ENCODE data around the gene DIAPH3.

The DIAPH3 gene

GRCh38 chr13:59689057-59689456 lies 474.7 kb downstream of the DIAPH3 start:
- H3K4me1 ChIP-seq (ENCODE audit: control insufficient read depth, insufficient read depth, low read length) = peaks cover 20% of the 10 kb centered on the region
- WGBS, 2 experiments = 0 to 32% methylated on average over 1 to 4 of the region's 4 CpGs
- no peak overlapping the region for H3K4me3 ChIP-seq (ENCODE audit: insufficient read depth, low read depth, low read length)
- no peaks in the 10 kb centered on the region for H3K36me3 ChIP-seq (ENCODE audit: control insufficient read depth, insufficient read depth, low read length)
- no peak overlapping the region for H3K27ac ChIP-seq (ENCODE audit: insufficient read depth, low read depth, low read length, poor library complexity, severe bottlenecking)
- no peaks in the 10 kb centered on the region for H3K27me3 ChIP-seq (ENCODE audit: control insufficient read depth, insufficient read depth, low read length, poor library complexity, severe bottlenecking)
- H3K9me3 ChIP-seq (ENCODE audit: control insufficient read depth, low read length) = no peaks in the 10 kb centered on the region

- no peaks in the 10 kb centered on the region for H3K27me3 ChIP-seq (ENCODE audit: control insufficient read depth, insufficient read depth, low read length, poor library complexity, severe bottlenecking)
- no peaks in the 10 kb centered on the region for H3K9me3 ChIP-seq (ENCODE audit: control insufficient read depth, low read length)
- 29 to 36% methylated on average over 2 of the region's 2 CpGs for whole genome bisulfite sequencing, 2 experiments
- no peaks in the 10 kb centered on the region for H3K36me3 ChIP-seq (ENCODE audit: control insufficient read depth, insufficient read depth, low read length)
- H3K4me1 ChIP-seq (ENCODE audit: control insufficient read depth, insufficient read depth, low read length) = peaks cover 21% of the 10 kb centered on the region
- no peak overlapping the region for H3K27ac ChIP-seq (ENCODE audit: insufficient read depth, low read depth, low read length, poor library complexity, severe bottlenecking)
- no peak overlapping the region for H3K4me3 ChIP-seq (ENCODE audit: insufficient read depth, low read depth, low read length)
These were observed 476.8 kb downstream of the DIAPH3 start for GRCh38 chr13:59686798-59687394.

- Histone ChIP-seq H3K4me1 (ENCODE audit: control insufficient read depth, insufficient read depth, low read length) (peaks cover 27% of the 10 kb centered on the region), H3K36me3 (ENCODE audit: control insufficient read depth, insufficient read depth, low read length) (no peaks in the 10 kb centered on the region), H3K27ac (ENCODE audit: insufficient read depth, low read depth, low read length, poor library complexity, severe bottlenecking) (no peak overlapping the region), H3K4me3 (ENCODE audit: insufficient read depth, low read depth, low read length) (no peak overlapping the region), H3K27me3 (ENCODE audit: control insufficient read depth, insufficient read depth, low read length, poor library complexity, severe bottlenecking) (no peaks in the 10 kb centered on the region), H3K9me3 (ENCODE audit: control insufficient read depth, low read length) (no peaks in the 10 kb centered on the region)
- 89 to 91% methylated on average over 5 of the region's 5 CpGs for WGBS, 2 experiments
These were observed 479.6 kb downstream of the DIAPH3 start for GRCh38 chr13:59684105-59684504.

GRCh38 chr13:59681636-59682311 lies 482.0 kb downstream of the DIAPH3 start:
- Histone ChIP-seq H3K9me3 (ENCODE audit: control insufficient read depth, low read length) (no peaks in the 10 kb centered on the region), H3K36me3 (ENCODE audit: control insufficient read depth, insufficient read depth, low read length) (no peaks in the 10 kb centered on the region), H3K27ac (ENCODE audit: insufficient read depth, low read depth, low read length, poor library complexity, severe bottlenecking) (no peak overlapping the region), H3K27me3 (ENCODE audit: control insufficient read depth, insufficient read depth, low read length, poor library complexity, severe bottlenecking) (no peaks in the 10 kb centered on the region), H3K4me1 (ENCODE audit: control insufficient read depth, insufficient read depth, low read length) (peaks cover 19% of the 10 kb centered on the region), H3K4me3 (ENCODE audit: insufficient read depth, low read depth, low read length) (no peak overlapping the region)
- WGBS, 2 experiments = no CpG with 5 or more reads among the region's 1 CpG

- Histone ChIP-seq H3K36me3 (ENCODE audit: control insufficient read depth, insufficient read depth, low read length) (no peaks in the 10 kb centered on the region), H3K27ac (ENCODE audit: insufficient read depth, low read depth, low read length, poor library complexity, severe bottlenecking) (no peak overlapping the region), H3K4me1 (ENCODE audit: control insufficient read depth, insufficient read depth, low read length) (peaks cover 16% of the 10 kb centered on the region), H3K9me3 (ENCODE audit: control insufficient read depth, low read length) (no peaks in the 10 kb centered on the region), H3K27me3 (ENCODE audit: control insufficient read depth, insufficient read depth, low read length, poor library complexity, severe bottlenecking) (no peaks in the 10 kb centered on the region), H3K4me3 (ENCODE audit: insufficient read depth, low read depth, low read length) (no peak overlapping the region)
- WGBS, 2 experiments = 84 to 87% methylated on average over 6 of the region's 7 CpGs
These were observed 483.2 kb downstream of the DIAPH3 start for GRCh38 chr13:59680429-59681024.

- Histone ChIP-seq H3K27ac (ENCODE audit: insufficient read depth, low read depth, low read length, poor library complexity, severe bottlenecking) (peak overlapping the region; percentile 16), H3K36me3 (ENCODE audit: control insufficient read depth, insufficient read depth, low read length) (no peaks in the 10 kb centered on the region), H3K4me3 (ENCODE audit: insufficient read depth, low read depth, low read length) (no peak overlapping the region), H3K27me3 (ENCODE audit: control insufficient read depth, insufficient read depth, low read length, poor library complexity, severe bottlenecking) (no peaks in the 10 kb centered on the region), H3K9me3 (ENCODE audit: control insufficient read depth, low read length) (no peaks in the 10 kb centered on the region), H3K4me1 (ENCODE audit: control insufficient read depth, insufficient read depth, low read length) (peaks cover 13% of the 10 kb centered on the region)
- 0 to 8% methylated on average over 1 of the region's 1 CpG for WGBS, 2 experiments
These were observed 484.5 kb downstream of the DIAPH3 start for GRCh38 chr13:59679254-59679653.

- H3K27me3 ChIP-seq (ENCODE audit: control insufficient read depth, insufficient read depth, low read length, poor library complexity, severe bottlenecking) = no peaks in the 10 kb centered on the region
- no peaks in the 10 kb centered on the region for H3K9me3 ChIP-seq (ENCODE audit: control insufficient read depth, low read length)
- H3K4me1 ChIP-seq (ENCODE audit: control insufficient read depth, insufficient read depth, low read length) = peaks cover 14% of the 10 kb centered on the region
- H3K36me3 ChIP-seq (ENCODE audit: control insufficient read depth, insufficient read depth, low read length) = no peaks in the 10 kb centered on the region
- no peak overlapping the region for H3K4me3 ChIP-seq (ENCODE audit: insufficient read depth, low read depth, low read length)
- 88% methylated on average over 5 of the region's 6 CpGs; no CpG with 5 or more reads in 1 of the 2 experiments for WGBS, 2 experiments
- no peak overlapping the region for H3K27ac ChIP-seq (ENCODE audit: insufficient read depth, low read depth, low read length, poor library complexity, severe bottlenecking)
These were observed 485.5 kb downstream of the DIAPH3 start for GRCh38 chr13:59677966-59678814.

- Histone ChIP-seq H3K4me3 (ENCODE audit: insufficient read depth, low read depth, low read length) (no peak overlapping the region), H3K4me1 (ENCODE audit: control insufficient read depth, insufficient read depth, low read length) (peaks cover 17% of the 10 kb centered on the region), H3K9me3 (ENCODE audit: control insufficient read depth, low read length) (no peaks in the 10 kb centered on the region), H3K27ac (ENCODE audit: insufficient read depth, low read depth, low read length, poor library complexity, severe bottlenecking) (no peak overlapping the region), H3K36me3 (ENCODE audit: control insufficient read depth, insufficient read depth, low read length) (no peaks in the 10 kb centered on the region), H3K27me3 (ENCODE audit: control insufficient read depth, insufficient read depth, low read length, poor library complexity, severe bottlenecking) (no peaks in the 10 kb centered on the region)
These were observed 486.3 kb downstream of the DIAPH3 start for GRCh38 chr13:59677430-59677829.

- Histone ChIP-seq H3K4me3 (ENCODE audit: insufficient read depth, low read depth, low read length) (no peak overlapping the region), H3K27ac (ENCODE audit: insufficient read depth, low read depth, low read length, poor library complexity, severe bottlenecking) (no peak overlapping the region), H3K36me3 (ENCODE audit: control insufficient read depth, insufficient read depth, low read length) (no peaks in the 10 kb centered on the region), H3K9me3 (ENCODE audit: control insufficient read depth, low read length) (no peaks in the 10 kb centered on the region), H3K27me3 (ENCODE audit: control insufficient read depth, insufficient read depth, low read length, poor library complexity, severe bottlenecking) (no peaks in the 10 kb centered on the region), H3K4me1 (ENCODE audit: control insufficient read depth, insufficient read depth, low read length) (peaks cover 17% of the 10 kb centered on the region)
- 96 to 97% methylated on average over 1 of the region's 1 CpG for WGBS, 2 experiments
These were observed 489.1 kb downstream of the DIAPH3 start for GRCh38 chr13:59674616-59675015.

- H3K27ac ChIP-seq (ENCODE audit: insufficient read depth, low read depth, low read length, poor library complexity, severe bottlenecking) = no peak overlapping the region
- no peaks in the 10 kb centered on the region for H3K9me3 ChIP-seq (ENCODE audit: control insufficient read depth, low read length)
- no peak overlapping the region for H3K4me3 ChIP-seq (ENCODE audit: insufficient read depth, low read depth, low read length)
- H3K4me1 ChIP-seq (ENCODE audit: control insufficient read depth, insufficient read depth, low read length) = peaks cover 8% of the 10 kb centered on the region
- no peaks in the 10 kb centered on the region for H3K27me3 ChIP-seq (ENCODE audit: control insufficient read depth, insufficient read depth, low read length, poor library complexity, severe bottlenecking)
- WGBS, 2 experiments = 57 to 100% methylated on average over 1 of the region's 1 CpG
- H3K36me3 ChIP-seq (ENCODE audit: control insufficient read depth, insufficient read depth, low read length) = no peaks in the 10 kb centered on the region
These were observed 490.4 kb downstream of the DIAPH3 start for GRCh38 chr13:59673286-59673685.

All from ectodermal cell (in vitro differentiated cells).